HG02759 (cell line): ENCODE data around the gene DUSP7.

Experiments used
- ATAC-seq: cut with Tn5 transposase; IDR thresholded peaks from one replicate; pipeline ENCODE4 v1.9.1; 2021; ENCODE audit warnings: mild to moderate bottlenecking, moderate library complexity; ENCODE audit not compliant: unreplicated experiment

Gene DUSP7

GRCh38 chr3:52013802-52014598 is 42.4 kb downstream of the DUSP7 start:
- ATAC-seq = no peak

GRCh38 chr3:52012699-52013098 is 43.7 kb downstream of the DUSP7 start:
- no peak for ATAC-seq

GRCh38 chr3:52010431-52010830 is 45.9 kb downstream of the DUSP7 start:
- ATAC-seq = no peak

GRCh38 chr3:52007291-52007690 is 49.1 kb downstream of the DUSP7 start:
- no peak for ATAC-seq

- ATAC-seq = no peak
These were observed 49.6 kb downstream of the DUSP7 start for GRCh38 chr3:52006820-52007133.

- ATAC-seq = no peak
These were observed 50.2 kb downstream of the DUSP7 start for GRCh38 chr3:52006017-52006819.

- no peak for ATAC-seq
These were observed 50.8 kb downstream of the DUSP7 start for GRCh38 chr3:52005571-52005986.

GRCh38 chr3:52004906-52005395 is 51.4 kb downstream of the DUSP7 start:
- no peak for ATAC-seq

GRCh38 chr3:52004163-52004787 is 52.1 kb downstream of the DUSP7 start:
- ATAC-seq = no peak

GRCh38 chr3:52002748-52003147 is 53.6 kb downstream of the DUSP7 start:
- no peak for ATAC-seq

- peak; percentile 88 for ATAC-seq
These were observed 54.9 kb downstream of the DUSP7 start for GRCh38 chr3:52001443-52001974.

GRCh38 chr3:51999846-52000245 is 56.5 kb downstream of the DUSP7 start:
- no peak for ATAC-seq
